CD14-positive monocyte (primary cell): ENCODE measurements around the gene OTOS. TPM values are rescaled to one million over a fixed set of nuclear protein-coding genes. Genes with fewer than 3 reads are reported as not detected.

Experiments
- DNase-seq, 3 donors: peaks; one replicate each; pipeline ENCODE4 v3.0.0-alpha.2; 2011 to 2022
- H2AFZ ChIP-seq: 2 replicates; pipeline ENCODE4 v1.6.0; 2012; ENCODE audit warnings: mild to moderate bottlenecking, low read depth, low read length, inconsistent platforms; ENCODE audit not compliant: insufficient read depth, poor library complexity, severe bottlenecking
- H3K27ac ChIP-seq, 2 donors: 1 replicate in 1 of 2; 2 replicates in 1 of 2; pipeline ENCODE4 v1.5.1; 2012 to 2013; ENCODE audit warnings: low read length in 2 of 2, control low read depth in 1 of 2, inconsistent platforms in 1 of 2, low read depth in 1 of 2, mild to moderate bottlenecking in 1 of 2
- H3K27me3 ChIP-seq, 2 donors: one replicate each; pipeline versions ENCODE4 v1.6.0 to v1.6.1; 2011 to 2013; ENCODE audit warnings: low read length in 2 of 2; ENCODE audit not compliant: control insufficient read depth in 2 of 2, insufficient read depth in 2 of 2
- H3K36me3 ChIP-seq, 2 donors: replicated peaks in 1 of 2; 1 replicate in 1 of 2; 2 replicates in 1 of 2; pipeline versions ENCODE4 v1.5.1 to v1.6.1; 2012 to 2013; ENCODE audit warnings: low read length in 2 of 2, control low read depth in 1 of 2, inconsistent platforms in 1 of 2, mild to moderate bottlenecking in 1 of 2; ENCODE audit not compliant: insufficient read depth in 2 of 2, control insufficient read depth in 1 of 2
- H3K4me1 ChIP-seq, 2 donors: 1 replicate in 1 of 2; 2 replicates in 1 of 2; pipeline versions ENCODE4 v1.5.1 to v1.6.1; 2012 to 2013; ENCODE audit warnings: low read length in 2 of 2, control low read depth in 1 of 2, inconsistent platforms in 1 of 2, mild to moderate bottlenecking in 1 of 2, moderate library complexity in 1 of 2; ENCODE audit not compliant: insufficient read depth in 2 of 2, control insufficient read depth in 1 of 2
- H3K4me2 ChIP-seq: replicated peaks from 2 replicates; pipeline ENCODE3; 2012; ENCODE audit warnings: low read length, moderate library complexity, mild to moderate bottlenecking; ENCODE audit not compliant: poor library complexity, severe bottlenecking; ENCODE audit errors: extremely low read depth
- H3K4me3 ChIP-seq, 3 experiments: fragments of 200-600 bp in 1 of 3; sonication (generic) in 1 of 3; replicated peaks in 1 of 3; 1 replicate in 2 of 3; 2 replicates in 1 of 3; pipeline ENCODE4 v1.5.1; 2011 to 2013; ENCODE audit warnings: low read length in 3 of 3, mild to moderate bottlenecking in 3 of 3, control low read depth in 2 of 3, low read depth in 2 of 3, inconsistent platforms in 1 of 3, moderate library complexity in 1 of 3
- H3K79me2 ChIP-seq: 2 replicates; pipeline ENCODE4 v1.6.0; 2012; ENCODE audit warnings: mild to moderate bottlenecking, control low read depth, inconsistent platforms, low read length, moderate library complexity; ENCODE audit not compliant: insufficient read depth
- H3K9ac ChIP-seq: 2 replicates; pipeline ENCODE4 v1.6.0; 2017; ENCODE audit warnings: low read length, mild to moderate bottlenecking; ENCODE audit not compliant: insufficient read depth, poor library complexity, severe bottlenecking
- H3K9me3 ChIP-seq, 2 donors: replicated peaks in 1 of 2; 1 replicate in 1 of 2; 2 replicates in 1 of 2; pipeline versions ENCODE4 v1.5.1 to v1.6.1; 2012 to 2013; ENCODE audit warnings: low read length in 2 of 2, control low read depth in 1 of 2; ENCODE audit not compliant: control insufficient read depth in 1 of 2, insufficient read depth in 1 of 2
- H4K20me1 ChIP-seq: 2 replicates; pipeline ENCODE4 v1.6.0; 2012; ENCODE audit warnings: mild to moderate bottlenecking, low read length, control low read depth, moderate library complexity; ENCODE audit not compliant: insufficient read depth
- H3K27ac Mint-ChIP-seq, 7 donors: one replicate each; pipeline ENCODE4 v1.8.0; 2020; ENCODE audit warnings: mild to moderate bottlenecking in 7 of 7, mixed read lengths in 7 of 7, moderate library complexity in 6 of 7, inconsistent platforms in 2 of 7
- H3K27me3 Mint-ChIP-seq, 3 donors: one replicate each; pipeline ENCODE4 v1.8.0; 2021 to 2022; ENCODE audit warnings: low read depth in 3 of 3, mild to moderate bottlenecking in 3 of 3, mixed read lengths in 3 of 3, moderate library complexity in 3 of 3, inconsistent platforms in 1 of 3
- H3K36me3 Mint-ChIP-seq, 2 donors: one replicate each; pipeline ENCODE4 v1.8.0; 2020; ENCODE audit warnings: mixed read lengths in 2 of 2, inconsistent platforms in 1 of 2, mild to moderate bottlenecking in 1 of 2
- H3K4me1 Mint-ChIP-seq: one replicate; pipeline ENCODE4 v1.8.0; 2020; ENCODE audit warnings: mild to moderate bottlenecking, mixed read lengths
- H3K4me3 Mint-ChIP-seq, 2 donors: one replicate each; pipeline ENCODE4 v1.8.0; 2020; ENCODE audit warnings: mild to moderate bottlenecking in 2 of 2, mixed read lengths in 2 of 2, moderate library complexity in 1 of 2
- H3K9me3 Mint-ChIP-seq, 7 donors: one replicate each; pipeline ENCODE4 v1.8.0; 2020 to 2022; ENCODE audit warnings: mixed read lengths in 7 of 7, mild to moderate bottlenecking in 6 of 7, moderate library complexity in 6 of 7, inconsistent platforms in 2 of 7
- CTCF ChIP-seq: fragments of 200-600 bp; IDR thresholded peaks from one replicate; pipeline ENCODE4 v1.8.0; 2022; ENCODE audit warnings: antibody characterized with exemption, mild to moderate bottlenecking
- WGBS: methylation state at CpG from one replicate; pipeline ENCODE4 v1.1.5; 2013; ENCODE audit warnings: missing lambda C conversion rate; ENCODE audit not compliant: insufficient coverage; 5-methylcytosine and 5-hydroxymethylcytosine counted together
- intact Hi-C, 2 donors: fragments of 100-400 bp; cut with micrococcal nuclease; formaldehyde crosslinking; loops; one replicate each; pipeline versions ENCODE4 v1.15.0 to v1.15.1; 2023
- polyA plus RNA-seq, 3 donors: library from polyadenylated mRNA; depleted of rRNA in 1 of 3; unstranded in 2 of 3; stranded (reverse) in 1 of 3; fragments of 300-500 nt in 2 of 3; fragments of >200 nt in 1 of 3; fragmentation: Illumina TruSeq in 2 of 3; gene quantifications; 1 replicate in 2 of 3; 2 replicates in 1 of 3; pipeline ENCODE4 v1.2.3, GENCODE V29; 2012 to 2021

The OTOS gene
- polyA plus RNA-seq, 3 donors, result not detected

- no peak overlapping the region for H3K9ac ChIP-seq
Observed at GRCh38 chr2:240095556-240096523, 44.6 kb downstream of the OTOS start.

GRCh38 chr2:240089306-240089705, 51.2 kb downstream of the OTOS start:
- H3K79me2 ChIP-seq, result no peaks in the 10 kb centered on the region
- peaks cover 4 to 11% of the 10 kb centered on the region in 2 donors for H3K9me3 ChIP-seq
- H3K27ac Mint-ChIP-seq, result no peak overlapping the region
- no peak overlapping the region for H3K4me2 ChIP-seq
- DNase-seq, result no peak
- peaks cover 14 to 39% (median 15%) of the 10 kb centered on the region in 3 donors for H3K27me3 Mint-ChIP-seq
- no peak overlapping the region for H3K27ac ChIP-seq
- no peak overlapping the region for H2AFZ ChIP-seq
- H3K4me3 Mint-ChIP-seq, result no peak overlapping the region
- intact Hi-C loops, result no loop called here
- no peak for TF ChIP-seq CTCF
- peaks cover 7 to 18% of the 10 kb centered on the region in 2 donors for H3K27me3 ChIP-seq
- WGBS, result 91% methylated on average over 4 of the region's 5 CpGs
- H3K4me3 ChIP-seq, result no peak overlapping the region
- H3K36me3 ChIP-seq, result no peaks in the 10 kb centered on the region
- no peaks in the 10 kb centered on the region for H4K20me1 ChIP-seq
- H3K4me1 ChIP-seq, result no peaks in the 10 kb centered on the region
- peaks cover 8 to 28% (median 17%) of the 10 kb centered on the region in 7 donors for H3K9me3 Mint-ChIP-seq
- H3K4me1 Mint-ChIP-seq, result no peaks in the 10 kb centered on the region
- no peak overlapping the region for H3K9ac ChIP-seq
- no peaks in the 10 kb centered on the region for H3K36me3 Mint-ChIP-seq

More at GRCh38 chr2:240095556-240096523, 44.6 kb downstream of the OTOS start:
- Histone ChIP-seq H3K4me3 (no peak overlapping the region), H3K4me2 (no peak overlapping the region), H3K36me3 (no peaks in the 10 kb centered on the region), H3K4me1 (no peaks in the 10 kb centered on the region), H2AFZ (no peak overlapping the region), H3K9me3 (peaks cover 18 to 31% of the 10 kb centered on the region in 2 donors), H3K27me3 (peaks cover 40 to 60% of the 10 kb centered on the region in 2 donors), H4K20me1 (no peaks in the 10 kb centered on the region), H3K27ac (no peak overlapping the region), H3K79me2 (no peaks in the 10 kb centered on the region)
- peak overlapping the region in 1 of 2 donors; percentile 71 for H3K4me3 Mint-ChIP-seq
- no peak for DNase-seq
- no peak overlapping the region for H3K27ac Mint-ChIP-seq
- peaks cover 0 to 43% (median 28%) of the 10 kb centered on the region in 7 donors for H3K9me3 Mint-ChIP-seq
- TF ChIP-seq CTCF, result no peak
- H3K4me1 Mint-ChIP-seq, result no peaks in the 10 kb centered on the region
- H3K27me3 Mint-ChIP-seq, result peaks cover 58 to 80% (median 70%) of the 10 kb centered on the region in 3 donors
- no peaks in the 10 kb centered on the region for H3K36me3 Mint-ChIP-seq
- WGBS, result 8% methylated on average over 43 of the region's 43 CpGs
- intact Hi-C loops, result no loop called here

Other genes starting within 250 kb of the OTOS start
- gene NDUFA10, start 115.3 kb downstream of the OTOS start, polyA plus RNA-seq, result 100 to 1,000 TPM in 2 of 3 donors, 10 to 100 TPM in 1; 65.6 to 118 (median 111) TPM
- gene OR6B2, start 110.2 kb downstream of the OTOS start, polyA plus RNA-seq, result not detected
- gene OR6B3, start 87.1 kb downstream of the OTOS start, polyA plus RNA-seq, result not detected
- 100 to 1,000 TPM; 123 to 300 (median 268) TPM for gene COPS9, start 4.4 kb downstream of the OTOS start, polyA plus RNA-seq